SK-N-SH (cell line): ENCODE data around the gene BFSP2. TPM values are rescaled to one million over a fixed set of nuclear protein-coding genes. Genes with fewer than 3 reads are reported as not detected.

Source experiments
- CTCF ChIA-PET: fragments of 300-600, 350-600 bp; formaldehyde crosslinking; extraction: SDS; loops from one replicate; lab custom pipeline; 2021; lab: Yijun Ruan, JAX
- POLR2A ChIA-PET: fragments of 350-600 bp; sonication (Branson Sonifier 250); formaldehyde crosslinking; extraction: SDS; loops from one replicate; lab custom pipeline; 2020; ENCODE audit warnings: antibody characterized with exemption, inconsistent platforms; lab: Yijun Ruan, JAX
- DNase-seq: peaks from one replicate; pipeline ENCODE4 v3.0.0; 2012
- H2AFZ ChIP-seq: fragments of 200-600 bp; sonication (generic); 2 replicates; pipeline ENCODE4 v1.8.1; 2016; ENCODE audit warnings: antibody characterized with exemption, mild to moderate bottlenecking, low read depth
- H3F3A ChIP-seq: fragments of 200-600 bp; sonication (generic); replicated peaks from 2 replicates; pipeline ENCODE3; 2016; ENCODE audit warnings: antibody characterized with exemption, mild to moderate bottlenecking; ENCODE audit not compliant: insufficient read depth
- H3K27ac ChIP-seq, 2 experiments: fragments of 200-500 bp in 1 of 2; fragments of 200-600 bp in 1 of 2; sonication (Bioruptor generic) in 1 of 2; sonication (generic), shearing (Covaris generic) in 1 of 2; 2 replicates each; pipeline versions ENCODE4 v1.5.1 to v1.6.1; 2014 to 2016; ENCODE audit warnings: low read depth in 2 of 2, inconsistent platforms in 1 of 2, low read length in 1 of 2, mild to moderate bottlenecking in 1 of 2, mixed read lengths in 1 of 2
- H3K27me3 ChIP-seq: fragments of 200-600 bp; sonication (generic), shearing (Covaris generic); 2 replicates; pipeline ENCODE4 v1.6.1; 2016; ENCODE audit warnings: mixed run types; ENCODE audit not compliant: insufficient read depth
- H3K36me3 ChIP-seq, 2 experiments: fragments of 200-500 bp in 1 of 2; fragments of 200-600 bp in 1 of 2; sonication (Bioruptor generic) in 1 of 2; sonication (generic) in 1 of 2; replicated peaks in 1 of 2; 2 replicates each; pipeline versions ENCODE3 to v1.5.1; 2014 to 2016; ENCODE audit warnings: low read length in 1 of 2, mild to moderate bottlenecking in 1 of 2; ENCODE audit not compliant: insufficient read depth in 2 of 2, control insufficient read depth in 1 of 2
- H3K4me1 ChIP-seq, 2 experiments: fragments of 200-500 bp in 1 of 2; fragments of 200-600 bp in 1 of 2; sonication (Bioruptor generic) in 1 of 2; sonication (generic), shearing (Covaris generic) in 1 of 2; 2 replicates each; pipeline versions ENCODE4 v1.5.1 to v1.6.1; 2014 to 2016; ENCODE audit warnings: low read depth in 1 of 2, low read length in 1 of 2, mixed run types in 1 of 2; ENCODE audit not compliant: insufficient read depth in 2 of 2, control insufficient read depth in 1 of 2
- H3K4me2 ChIP-seq: fragments of 200-600 bp; sonication (generic), shearing (Covaris generic); 2 replicates; pipeline ENCODE4 v1.6.1; 2017; ENCODE audit warnings: mixed run types
- H3K4me3 ChIP-seq, 2 experiments: fragments of 200-500 bp in 1 of 2; fragments of 200-600 bp in 1 of 2; sonication (Bioruptor generic) in 1 of 2; sonication (generic), shearing (Covaris generic) in 1 of 2; 2 replicates each; pipeline versions ENCODE4 v1.5.1 to v1.8.1; 2014 to 2016; ENCODE audit warnings: low read depth in 2 of 2, inconsistent platforms in 1 of 2, low read length in 1 of 2, mild to moderate bottlenecking in 1 of 2, mixed read lengths in 1 of 2, moderate library complexity in 1 of 2
- H3K79me2 ChIP-seq: fragments of 200-600 bp; sonication (generic); 2 replicates; pipeline ENCODE4 v1.8.1; 2017; ENCODE audit warnings: mild to moderate bottlenecking; ENCODE audit not compliant: insufficient read depth
- H3K9ac ChIP-seq: fragments of 200-600 bp; sonication (generic); 2 replicates; pipeline ENCODE4 v1.6.1; 2017; ENCODE audit warnings: mixed run types
- H3K9me2 ChIP-seq: fragments of 200-600 bp; sonication (generic); 2 replicates; pipeline ENCODE4 v1.6.1; 2017; ENCODE audit warnings: mixed run types
- H3K9me3 ChIP-seq: fragments of 200-600 bp; sonication (generic); 2 replicates; pipeline ENCODE4 v1.6.1; 2017; ENCODE audit warnings: mixed run types, mild to moderate bottlenecking, moderate library complexity
- H4K20me1 ChIP-seq: fragments of 200-600 bp; sonication (generic); 2 replicates; pipeline ENCODE4 v1.6.1; 2017; ENCODE audit warnings: mild to moderate bottlenecking, mixed run types; ENCODE audit not compliant: insufficient read depth
- CTCF ChIP-seq: fragments of 200-600 bp; sonication (generic); IDR thresholded peaks from 2 replicates; pipeline ENCODE4 v1.6.1; 2017; ENCODE audit warnings: antibody characterized with exemption, mild to moderate bottlenecking, moderate library complexity
- FOSL2 ChIP-seq: IDR thresholded peaks from 2 replicates; pipeline ENCODE4 v1.4.0; 2012; ENCODE audit warnings: low read depth, mild to moderate bottlenecking, moderate library complexity, borderline replicate concordance
- MXI1 ChIP-seq: IDR thresholded peaks from 2 replicates; pipeline ENCODE4 v1.6.1; 2012; ENCODE audit warnings: mild to moderate bottlenecking, low read depth, low read length, improper control_type of control experiment
- NRF1 ChIP-seq: IDR thresholded peaks from 2 replicates; pipeline ENCODE4 v1.6.1; 2012; ENCODE audit warnings: low read depth, mild to moderate bottlenecking, low read length
- PBX3 ChIP-seq: IDR thresholded peaks from 2 replicates; pipeline ENCODE4; 2012
- POLR2AphosphoS5 ChIP-seq: IDR thresholded peaks from 2 replicates; pipeline ENCODE4 v1.6.1; 2012; ENCODE audit warnings: low read depth, low read length
- RAD21 ChIP-seq: IDR thresholded peaks from 2 replicates; pipeline ENCODE4 v1.6.1; 2012; ENCODE audit warnings: mild to moderate bottlenecking, low read length
- RCOR1 ChIP-seq: fragments of 150-350 bp; IDR thresholded peaks from 2 replicates; pipeline ENCODE4 v1.6.1; 2017; ENCODE audit warnings: antibody characterized with exemption, low read length
- REST ChIP-seq: IDR thresholded peaks from 2 replicates; pipeline ENCODE4 v1.6.1; 2012; ENCODE audit warnings: mild to moderate bottlenecking, low read depth, low read length, moderate library complexity
- RXRA ChIP-seq: IDR thresholded peaks from 2 replicates; pipeline ENCODE4 v1.4.0; 2012; ENCODE audit warnings: low read depth, mild to moderate bottlenecking, borderline replicate concordance
- SMC3 ChIP-seq: IDR thresholded peaks from 2 replicates; pipeline ENCODE4 v1.6.1; 2012; ENCODE audit warnings: low read depth, low read length, improper control_type of control experiment
- TAF1 ChIP-seq: IDR thresholded peaks from 2 replicates; pipeline ENCODE4 v1.6.1; 2012; ENCODE audit warnings: low read depth, mild to moderate bottlenecking, low read length, moderate library complexity, borderline replicate concordance
- TEAD4 ChIP-seq: IDR thresholded peaks from 2 replicates; pipeline ENCODE4 v1.4.0; 2012; ENCODE audit warnings: mild to moderate bottlenecking, borderline replicate concordance; ENCODE audit not compliant: insufficient read depth
- YY1 ChIP-seq: IDR thresholded peaks from 2 replicates; pipeline ENCODE4 v1.4.0; 2012; ENCODE audit warnings: low read depth, mild to moderate bottlenecking
- WGBS: methylation state at CpG from one replicate; pipeline ENCODE4 v1.1.6; 2017; ENCODE audit warnings: low lambda C conversion rate; 5-methylcytosine and 5-hydroxymethylcytosine counted together
- polyA plus RNA-seq, 3 experiments: library from polyadenylated mRNA; depleted of rRNA; stranded (reverse); fragments of >200 nt; gene quantifications; 2 replicates each; pipeline ENCODE4 v1.2.3, GENCODE V29; 2012

BFSP2 gene
- polyA plus RNA-seq, 1 of the 3 experiments (the other 2 are of a cell fraction): not detected

- TF ChIP-seq REST: no peak
- TF ChIP-seq POLR2AphosphoS5: no peak
Observed at GRCh38 chr3:133457025-133457424, 57.2 kb downstream of the BFSP2 start (continued).

DNA sequence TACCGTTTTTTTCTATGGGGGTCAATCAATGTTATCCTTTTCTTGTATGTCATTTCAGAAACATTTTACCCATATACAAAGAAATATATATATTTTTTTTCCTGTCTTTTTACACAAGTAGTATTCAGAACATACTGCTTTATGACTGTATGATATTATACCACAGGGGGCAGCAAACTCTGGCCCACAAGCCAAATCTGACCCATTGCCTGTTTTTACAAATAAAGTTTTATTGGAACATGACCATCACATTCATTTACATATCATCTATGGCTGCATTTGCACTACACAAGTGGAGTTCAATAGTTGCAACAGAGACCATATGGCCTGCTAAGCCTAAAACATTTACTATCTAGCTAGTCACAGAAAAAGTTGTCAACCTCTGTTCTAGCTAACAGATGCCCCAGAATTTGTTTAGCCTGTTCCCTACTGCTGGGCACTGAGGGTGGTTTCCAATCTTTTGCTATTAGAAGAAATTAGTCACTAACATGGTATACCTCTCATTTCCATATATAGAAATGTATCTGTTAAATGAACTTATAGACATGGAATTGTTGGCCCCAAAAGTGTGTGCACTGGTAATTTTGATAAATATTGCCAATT, 57.7 kb downstream of the BFSP2 start:
- Histone ChIP-seq H3K4me3 (no peak overlapping the region), H3K27ac (no peak overlapping the region), H3K9me3 (no peaks in the 10 kb centered on the region), H2AFZ (no peak overlapping the region), H3K9ac (no peak overlapping the region), H3K36me3 (no peaks in the 10 kb centered on the region), H3F3A (peaks cover 2% of the 10 kb centered on the region), H3K4me1 (peaks cover 10 to 11% of the 10 kb centered on the region in 2 experiments; a peak in 3 of 4 replicates), H3K79me2 (no peaks in the 10 kb centered on the region), H4K20me1 (no peaks in the 10 kb centered on the region), H3K9me2 (no peaks in the 10 kb centered on the region), H3K27me3 (no peaks in the 10 kb centered on the region), H3K4me2 (no peak overlapping the region)
- POLR2A ChIA-PET: interaction anchor here (0.6 kb wide), 1 partner anchor 420 kb away, joined by 3 read pairs; no protein-coding TSS in a partner anchor
- WGBS: 36% methylated on average over 1 of the region's 1 CpG
- TF ChIP-seq TEAD4: no peak
- peak; percentile 48 for TF ChIP-seq CTCF
- CTCF ChIA-PET: interaction anchor here (0.7 to 5.4 kb wide), 17 partner anchors 8 to 731 kb away, joined by 3 to 18 read pairs (median 4); partner anchors contain the start of gene CDV3
- DNase-seq: no peak

DNA sequence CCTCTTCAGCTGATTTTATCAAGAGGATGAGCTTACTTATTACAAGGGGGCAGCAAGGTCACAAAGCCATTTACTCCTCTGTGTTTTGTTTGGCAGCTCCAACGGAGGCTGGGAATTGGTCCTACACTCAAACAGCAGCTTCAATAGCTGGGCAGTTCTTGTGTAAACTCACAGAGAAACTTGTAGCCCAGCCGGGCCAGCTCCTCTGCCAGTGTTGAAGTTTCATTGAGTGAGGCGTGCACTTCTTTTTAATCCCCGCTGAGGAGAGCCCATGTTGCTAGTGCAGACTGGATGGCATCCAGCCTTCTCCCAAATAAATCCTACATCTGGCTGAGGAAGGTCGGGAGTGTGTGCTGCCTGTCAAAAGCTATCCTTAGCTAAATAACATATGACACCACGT, 59.5 kb downstream of the BFSP2 start:
- Histone ChIP-seq H3K9ac (no peak overlapping the region), H3K36me3 (no peaks in the 10 kb centered on the region), H3K79me2 (no peaks in the 10 kb centered on the region), H3K27me3 (no peaks in the 10 kb centered on the region), H3F3A (no peaks in the 10 kb centered on the region), H3K4me2 (no peak overlapping the region), H3K27ac (no peak overlapping the region), H3K4me1 (peaks cover 0 to 2% of the 10 kb centered on the region in 2 experiments; a peak in 2 of 4 replicates), H4K20me1 (no peaks in the 10 kb centered on the region), H3K9me2 (no peaks in the 10 kb centered on the region), H3K9me3 (no peaks in the 10 kb centered on the region), H2AFZ (no peak overlapping the region), H3K4me3 (no peak overlapping the region)
- POLR2A ChIA-PET: no interaction called here
- DNase-seq: no peak
- 57% methylated on average over 6 of the region's 6 CpGs for WGBS
- CTCF ChIA-PET: interaction anchor here (0.6 to 2.1 kb wide), 2 partner anchors 9 to 119 kb away, joined by 3 to 6 read pairs; no protein-coding TSS in a partner anchor
- TF ChIP-seq PBX3 (no peak), RXRA (no peak), MXI1 (no peak), RCOR1 (no peak), TEAD4 (no peak), SMC3 (no peak), YY1 (no peak), RAD21 (no peak), NRF1 (no peak), REST (no peak), TAF1 (no peak), FOSL2 (no peak)
